Cardiac muscle cell (in vitro differentiated cells and primary cell): ENCODE measurements around the gene NHERF2. TPM values are rescaled to one million over a fixed set of nuclear protein-coding genes. Genes with fewer than 3 reads are reported as not detected.

Source experiments
- DNase-seq, 2 donors: peaks; one replicate each; pipeline versions ENCODE4 v3.0.0 to v3.0.0-alpha.2; 2010 to 2017; ENCODE audit warnings: low read depth in 1 of 2, low spot score in 1 of 2
- H3K27ac ChIP-seq: fragments of 200-600 bp; sonication (generic); 2 replicates; pipeline ENCODE4 v1.5.1; 2016
- H3K27me3 ChIP-seq: fragments of 200-600 bp; sonication (generic); 2 replicates; pipeline ENCODE4 v1.6.0; 2016; ENCODE audit warnings: control low read depth
- H3K36me3 ChIP-seq: fragments of 200-600 bp; sonication (generic); 2 replicates; pipeline ENCODE4 v1.5.1; 2016; ENCODE audit warnings: control low read depth
- H3K4me1 ChIP-seq: fragments of 200-600 bp; sonication (generic); 2 replicates; pipeline ENCODE4 v1.8.1; 2017; ENCODE audit warnings: low read depth, mild to moderate bottlenecking, mixed run types
- H3K4me3 ChIP-seq: fragments of 200-600 bp; sonication (generic); 2 replicates; pipeline ENCODE4 v1.5.1; 2016; ENCODE audit warnings: mild to moderate bottlenecking
- H3K9me3 ChIP-seq: fragments of 200-600 bp; sonication (generic); 2 replicates; pipeline ENCODE4 v1.5.1; 2017; ENCODE audit warnings: low read depth, mild to moderate bottlenecking, control low read depth
- polyA plus RNA-seq: library from polyadenylated mRNA; unstranded; fragments of >200 nt; fragmentation: Nextera tagmentation; extraction: Ambion mirVana; gene quantifications from 2 replicates; pipeline ENCODE4 v1.2.1, GENCODE V29; 2016
- total RNA-seq: library from RNA; depleted of rRNA; stranded (reverse); fragments of >200 nt; gene quantifications from 2 replicates; pipeline ENCODE4 v1.2.3, GENCODE V29; 2016
- TF ChIP-seq, protein P1 (sequence below): IDR thresholded peaks from 2 replicates; pipeline ENCODE4 v1.5.1; 2012; ENCODE audit warnings: low read depth, mild to moderate bottlenecking, low read length

NHERF2 gene
- total RNA-seq (33.0 and 34.7 TPM in 2 replicates), polyA plus RNA-seq (37.4 and 50.7 TPM in 2 replicates)

DNA sequence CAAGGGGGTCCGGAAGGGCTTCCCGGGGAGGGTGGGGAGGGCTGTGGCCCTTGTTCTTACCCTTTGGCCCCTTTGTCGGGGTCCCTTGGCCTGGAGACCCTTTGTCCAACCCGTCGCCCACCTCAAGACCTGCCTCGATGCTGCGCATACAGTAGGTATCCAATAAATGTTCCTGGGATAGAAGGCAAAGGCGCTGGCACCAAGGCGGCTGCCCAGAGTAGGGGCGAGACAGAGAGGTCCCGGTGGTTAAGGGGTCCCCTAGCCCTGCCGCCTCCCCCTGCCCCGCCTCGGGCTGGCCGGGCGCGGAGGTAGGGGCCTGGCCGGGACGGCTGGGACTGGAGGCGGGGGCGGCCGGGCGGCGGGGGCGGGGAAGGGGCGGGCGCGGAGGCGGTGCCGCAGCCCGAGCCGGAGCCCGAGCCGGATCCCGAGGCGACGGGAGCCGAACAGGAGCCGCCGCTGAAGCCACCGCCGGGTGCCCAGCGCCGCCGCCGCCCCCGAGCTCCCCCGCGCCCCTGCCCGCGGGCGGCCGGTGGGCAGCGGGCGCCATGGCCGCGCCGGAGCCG is at the start of gene NHERF2:
Gene NHERF2, plus strand, starts transcription at position 442 of the 563 bp plus-strand sequence. Its CDS starts 104 bp downstream, at position 546.
- Histone ChIP-seq H3K27ac (no peak within 1 kb of the TSS), H3K36me3 (no peaks in the 10 kb centered on the region), H3K4me3 (peak within 1 kb of the TSS; percentile 45), H3K4me1 (no peaks in the 10 kb centered on the region), H3K9me3 (no peaks in the 10 kb centered on the region), H3K27me3 (peaks cover 7% of the 10 kb centered on the region)
- peak; percentile 31 to 61 for DNase-seq
- TF ChIP-seq, protein P1, sequence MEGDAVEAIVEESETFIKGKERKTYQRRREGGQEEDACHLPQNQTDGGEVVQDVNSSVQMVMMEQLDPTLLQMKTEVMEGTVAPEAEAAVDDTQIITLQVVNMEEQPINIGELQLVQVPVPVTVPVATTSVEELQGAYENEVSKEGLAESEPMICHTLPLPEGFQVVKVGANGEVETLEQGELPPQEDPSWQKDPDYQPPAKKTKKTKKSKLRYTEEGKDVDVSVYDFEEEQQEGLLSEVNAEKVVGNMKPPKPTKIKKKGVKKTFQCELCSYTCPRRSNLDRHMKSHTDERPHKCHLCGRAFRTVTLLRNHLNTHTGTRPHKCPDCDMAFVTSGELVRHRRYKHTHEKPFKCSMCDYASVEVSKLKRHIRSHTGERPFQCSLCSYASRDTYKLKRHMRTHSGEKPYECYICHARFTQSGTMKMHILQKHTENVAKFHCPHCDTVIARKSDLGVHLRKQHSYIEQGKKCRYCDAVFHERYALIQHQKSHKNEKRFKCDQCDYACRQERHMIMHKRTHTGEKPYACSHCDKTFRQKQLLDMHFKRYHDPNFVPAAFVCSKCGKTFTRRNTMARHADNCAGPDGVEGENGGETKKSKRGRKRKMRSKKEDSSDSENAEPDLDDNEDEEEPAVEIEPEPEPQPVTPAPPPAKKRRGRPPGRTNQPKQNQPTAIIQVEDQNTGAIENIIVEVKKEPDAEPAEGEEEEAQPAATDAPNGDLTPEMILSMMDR, result no peak

DNA sequence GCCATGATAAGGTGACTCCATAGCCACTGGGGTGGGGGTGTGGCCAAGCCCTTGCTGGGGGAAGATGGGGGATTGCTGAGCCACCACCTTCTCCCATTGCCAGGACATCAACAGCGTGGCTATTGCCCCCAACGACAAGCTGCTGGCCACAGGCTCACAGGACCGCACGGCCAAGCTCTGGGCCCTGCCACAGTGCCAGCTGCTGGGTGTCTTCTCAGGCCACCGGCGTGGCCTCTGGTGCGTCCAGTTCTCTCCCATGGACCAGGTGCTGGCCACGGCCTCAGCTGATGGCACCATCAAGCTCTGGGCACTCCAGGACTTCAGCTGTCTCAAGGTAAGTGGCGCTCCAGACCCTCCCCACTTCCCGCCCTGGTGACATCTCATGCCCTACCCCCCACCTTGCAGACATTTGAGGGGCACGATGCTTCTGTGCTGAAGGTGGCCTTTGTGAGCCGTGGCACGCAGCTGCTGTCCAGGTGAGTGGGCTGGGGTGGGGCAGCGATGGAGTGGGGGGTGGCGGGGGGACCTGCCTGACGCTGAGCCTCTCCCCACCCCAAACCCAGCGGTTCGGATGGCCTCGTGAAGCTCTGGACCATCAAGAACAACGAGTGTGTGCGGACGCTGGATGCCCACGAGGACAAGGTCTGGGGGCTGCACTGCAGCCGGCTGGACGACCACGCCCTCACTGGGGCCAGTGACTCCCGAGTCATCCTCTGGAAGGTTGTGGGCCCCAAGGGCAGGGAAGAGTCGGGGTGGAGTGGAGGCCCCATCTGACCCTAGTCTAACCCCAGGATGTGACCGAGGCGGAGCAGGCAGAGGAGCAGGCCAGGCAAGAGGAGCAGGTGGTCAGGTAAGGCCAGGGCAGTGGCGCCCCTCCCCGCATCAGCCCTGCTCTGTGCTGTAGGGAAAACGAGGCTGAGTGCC is 49.5 kb upstream of the NHERF2 start:
- Histone ChIP-seq H3K4me3 (no peak overlapping the region), H3K36me3 (peaks cover 15% of the 10 kb centered on the region), H3K9me3 (no peaks in the 10 kb centered on the region), H3K4me1 (peaks cover 5% of the 10 kb centered on the region), H3K27ac (no peak overlapping the region), H3K27me3 (peaks cover 45% of the 10 kb centered on the region)
- TF ChIP-seq, protein P1, result no peak
- DNase-seq, result no peak

DNA sequence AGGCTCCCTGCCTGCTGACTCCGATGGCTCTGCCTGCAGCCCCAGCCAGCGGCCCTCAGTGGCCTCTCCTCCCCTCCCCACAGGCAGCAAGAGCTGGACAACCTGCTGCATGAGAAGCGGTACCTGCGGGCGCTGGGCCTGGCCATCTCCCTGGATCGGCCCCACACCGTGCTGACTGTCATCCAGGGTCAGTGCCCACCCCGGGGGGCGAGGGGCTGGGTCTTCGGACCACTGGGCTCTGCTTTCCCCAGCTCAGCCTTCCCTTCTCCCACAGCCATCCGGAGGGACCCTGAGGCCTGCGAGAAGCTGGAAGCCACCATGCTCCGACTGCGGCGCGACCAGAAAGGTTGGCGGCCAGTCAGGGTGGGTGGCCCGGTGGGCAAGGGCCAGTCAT is 48.8 kb upstream of the NHERF2 start:
- H3K27ac ChIP-seq, result no peak overlapping the region
- peaks cover 2% of the 10 kb centered on the region for H3K4me1 ChIP-seq
- H3K4me3 ChIP-seq, result no peak overlapping the region
- peaks cover 51% of the 10 kb centered on the region for H3K27me3 ChIP-seq
- DNase-seq, result no peak
- no peaks in the 10 kb centered on the region for H3K9me3 ChIP-seq
- TF ChIP-seq, protein P1, result no peak
- peaks cover 15% of the 10 kb centered on the region for H3K36me3 ChIP-seq

DNA sequence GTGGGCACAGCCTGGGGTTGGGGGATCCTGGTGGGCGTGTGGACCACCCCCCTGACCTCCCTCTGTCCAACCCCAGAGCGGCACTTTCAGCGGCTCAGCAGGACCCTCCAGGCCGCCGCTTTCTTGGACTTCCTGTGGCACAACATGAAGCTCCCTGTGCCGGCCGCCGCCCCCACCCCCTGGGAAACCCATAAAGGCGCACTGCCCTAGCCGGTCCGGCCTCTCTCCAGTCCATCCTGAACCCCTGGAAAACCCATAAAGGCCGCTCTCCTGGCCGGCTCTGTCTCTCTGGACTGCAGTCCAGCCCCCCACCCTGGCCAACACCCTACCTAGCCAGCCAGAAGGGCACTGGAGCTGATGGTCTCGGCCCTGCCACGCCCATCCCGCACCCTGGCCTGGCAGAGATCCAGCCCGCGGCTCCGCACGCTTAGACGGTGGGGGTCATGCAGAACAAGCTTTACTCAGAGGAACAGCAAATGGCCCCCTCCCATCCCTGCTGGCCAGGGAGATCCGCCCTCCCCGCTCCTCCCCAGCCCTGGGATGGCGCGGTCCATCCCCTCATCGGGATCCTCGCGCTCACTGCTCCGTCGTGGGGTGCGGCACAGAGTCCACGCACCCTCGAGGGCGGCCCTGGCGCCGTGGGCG is 48.1 kb upstream of the NHERF2 start:
- Histone ChIP-seq H3K4me1 (no peaks in the 10 kb centered on the region), H3K4me3 (no peak overlapping the region), H3K27ac (no peak overlapping the region), H3K27me3 (peaks cover 55% of the 10 kb centered on the region), H3K9me3 (no peaks in the 10 kb centered on the region), H3K36me3 (peaks cover 15% of the 10 kb centered on the region)
- no peak for DNase-seq
- TF ChIP-seq, protein P1, result no peak

DNA sequence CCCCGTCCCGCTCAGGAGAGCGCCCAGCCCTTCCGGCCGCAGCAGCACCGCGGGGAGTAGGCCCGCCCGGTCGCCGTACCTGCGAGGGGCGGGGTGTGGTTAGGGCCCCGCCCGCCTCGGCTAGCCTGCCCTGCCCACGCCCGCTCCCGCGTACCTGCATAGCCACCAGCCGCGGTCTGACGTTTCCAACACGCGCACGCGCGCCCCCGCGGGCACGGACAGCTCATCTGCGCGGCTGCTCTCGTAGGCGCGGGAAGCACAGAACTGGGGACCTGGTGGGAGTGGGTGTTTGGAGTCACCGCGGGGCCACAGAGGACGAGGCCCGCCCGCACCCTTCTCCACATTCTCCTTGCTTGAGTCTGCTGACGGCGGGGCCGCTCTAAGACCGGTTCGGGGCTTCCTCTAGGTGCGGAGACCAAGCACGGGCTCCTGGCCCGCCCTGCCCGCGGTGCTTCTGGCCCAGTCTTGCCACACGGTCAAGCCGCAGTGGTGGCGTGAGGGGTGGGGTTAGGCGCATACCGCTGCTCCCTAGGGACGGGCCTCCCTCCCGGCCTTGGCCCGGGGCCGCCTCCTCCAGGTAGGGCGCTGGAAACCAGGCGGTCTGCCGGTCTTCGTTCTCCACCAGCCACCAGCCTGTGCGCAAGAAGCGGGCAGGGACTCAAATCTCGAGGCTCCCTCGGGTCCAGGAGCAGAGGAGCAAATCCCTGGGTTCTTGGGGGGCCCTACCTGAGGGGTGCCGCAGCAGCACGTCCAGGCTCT is 47.3 kb upstream of the NHERF2 start:
- Histone ChIP-seq H3K4me1 (no peaks in the 10 kb centered on the region), H3K9me3 (no peaks in the 10 kb centered on the region), H3K27me3 (peaks cover 55% of the 10 kb centered on the region), H3K4me3 (no peak overlapping the region), H3K36me3 (peaks cover 15% of the 10 kb centered on the region), H3K27ac (no peak overlapping the region)
- peak in 1 of 2 donors; percentile 37 for DNase-seq
- TF ChIP-seq, protein P1, result no peak
